OCI-LY3 (cell line): ENCODE measurements around the gene CSNK2A2.

Source experiments
- EZH2phosphoT487 ChIP-seq: fragments of 200-600 bp; shearing (Covaris generic); IDR thresholded peaks from 2 replicates; pipeline ENCODE4 v1.6.1; 2018; ENCODE audit warnings: antibody characterized with exemption, mixed run types, low read depth
- TF ChIP-seq, protein P1 (sequence below): fragments of 200-600, 300-600 bp; sonication (generic); IDR thresholded peaks from 2 replicates; pipeline ENCODE4 v1.5.1; 2014; ENCODE audit warnings: antibody characterized with exemption, low read length, low read depth

DNA sequence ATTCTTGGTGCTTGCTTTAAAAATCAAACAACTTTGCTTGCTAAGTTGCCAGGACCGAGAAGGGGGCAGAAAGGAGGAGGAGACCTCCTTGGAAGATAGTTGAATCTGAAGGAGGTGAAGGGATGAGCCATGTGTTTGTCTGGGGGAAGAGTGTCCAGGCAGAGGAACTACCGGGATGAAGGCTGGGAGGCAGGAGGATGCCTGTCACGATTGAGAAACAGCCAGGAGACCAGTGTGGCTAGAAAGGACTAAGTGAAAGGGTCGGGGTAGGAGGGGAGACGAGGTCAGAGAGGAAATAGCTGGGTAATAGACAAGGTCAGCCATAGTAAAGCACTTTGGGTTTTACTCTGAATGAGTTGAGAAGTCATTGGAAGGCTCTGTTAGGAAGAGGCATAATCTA is 38.9 kb upstream of the CSNK2A2 start:
- TF ChIP-seq, protein P1, sequence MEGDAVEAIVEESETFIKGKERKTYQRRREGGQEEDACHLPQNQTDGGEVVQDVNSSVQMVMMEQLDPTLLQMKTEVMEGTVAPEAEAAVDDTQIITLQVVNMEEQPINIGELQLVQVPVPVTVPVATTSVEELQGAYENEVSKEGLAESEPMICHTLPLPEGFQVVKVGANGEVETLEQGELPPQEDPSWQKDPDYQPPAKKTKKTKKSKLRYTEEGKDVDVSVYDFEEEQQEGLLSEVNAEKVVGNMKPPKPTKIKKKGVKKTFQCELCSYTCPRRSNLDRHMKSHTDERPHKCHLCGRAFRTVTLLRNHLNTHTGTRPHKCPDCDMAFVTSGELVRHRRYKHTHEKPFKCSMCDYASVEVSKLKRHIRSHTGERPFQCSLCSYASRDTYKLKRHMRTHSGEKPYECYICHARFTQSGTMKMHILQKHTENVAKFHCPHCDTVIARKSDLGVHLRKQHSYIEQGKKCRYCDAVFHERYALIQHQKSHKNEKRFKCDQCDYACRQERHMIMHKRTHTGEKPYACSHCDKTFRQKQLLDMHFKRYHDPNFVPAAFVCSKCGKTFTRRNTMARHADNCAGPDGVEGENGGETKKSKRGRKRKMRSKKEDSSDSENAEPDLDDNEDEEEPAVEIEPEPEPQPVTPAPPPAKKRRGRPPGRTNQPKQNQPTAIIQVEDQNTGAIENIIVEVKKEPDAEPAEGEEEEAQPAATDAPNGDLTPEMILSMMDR = no peak
- TF ChIP-seq EZH2phosphoT487 = no peak
